K562 (cell line): Measurements from ENCODE around the gene CD22. TPM values are rescaled to one million over a fixed set of nuclear protein-coding genes. Genes with fewer than 3 reads are reported as not detected.

Experiments used
- E2F8 ChIP-seq: fragments of 450-650 bp; IDR thresholded peaks from 2 replicates; pipeline ENCODE4 v1.7.1; 2018; ENCODE audit warnings: mild to moderate bottlenecking, low read depth; ENCODE audit not compliant: partially characterized antibody
- ERF ChIP-seq: fragments of 450-650 bp; formaldehyde crosslinking; IDR thresholded peaks from 2 replicates; pipeline ENCODE4 v1.4.0; 2020; ENCODE audit warnings: mild to moderate bottlenecking, mixed read lengths
- ESRRB ChIP-seq: fragments of 250-450 bp; sonication (Bioruptor Pico); IDR thresholded peaks from 2 replicates; pipeline ENCODE4 v1.5.0; 2020; ENCODE audit warnings: mild to moderate bottlenecking, moderate library complexity, borderline replicate concordance
- ETV1 ChIP-seq: fragments of 450-650 bp; conservative IDR thresholded peaks from 2 replicates; pipeline ENCODE4 v1.6.1; 2016; ENCODE audit warnings: missing genetic modification characterization, control low read depth, low read depth, missing compliant biosample characterization
- FOS ChIP-seq: IDR thresholded peaks from 3 replicates; pipeline ENCODE4 v1.6.1; 2011; ENCODE audit not compliant: insufficient read length; ENCODE audit errors: extremely low read depth
- PCBP2 ChIP-seq: fragments of 200-400 bp; formaldehyde crosslinking; IDR thresholded peaks from 2 replicates; pipeline ENCODE4 v1.6.1; 2018; ENCODE audit warnings: low read length, low read depth, mild to moderate bottlenecking, moderate library complexity; ENCODE audit not compliant: poor library complexity, severe bottlenecking
- POLR2AphosphoS5 ChIP-seq: IDR thresholded peaks from 2 replicates; pipeline ENCODE4 v1.6.1; 2011; ENCODE audit warnings: mild to moderate bottlenecking, low read depth, low read length, moderate library complexity; ENCODE audit not compliant: control insufficient read depth, insufficient read depth
- SMAD1 ChIP-seq: fragments of 150-350 bp; IDR thresholded peaks from 2 replicates; pipeline ENCODE4 v1.6.1; 2014; ENCODE audit warnings: low read length, low read depth; ENCODE audit not compliant: partially characterized antibody
- STAG1 ChIP-seq: sonication (generic); formaldehyde crosslinking; IDR thresholded peaks from 2 replicates; pipeline ENCODE4 v1.5.0; 2020; ENCODE audit warnings: missing genetic modification reagents, borderline replicate concordance
- TFAM ChIP-seq: fragments of 250-450 bp; sonication (Bioruptor Pico); conservative IDR thresholded peaks from 2 replicates; pipeline ENCODE4 v1.5.0; 2021; ENCODE audit warnings: mild to moderate bottlenecking, moderate library complexity
- THAP12 ChIP-seq: fragments of 250-450 bp; sonication (Bioruptor Pico); IDR thresholded peaks from 2 replicates; pipeline ENCODE4 v1.9.0; 2021; ENCODE audit warnings: mild to moderate bottlenecking, inconsistent platforms
- THRA ChIP-seq: fragments of 450-650 bp; IDR thresholded peaks from 2 replicates; pipeline ENCODE4 v1.6.1; 2017; ENCODE audit warnings: mild to moderate bottlenecking, moderate library complexity
- ZBTB17 ChIP-seq: fragments of 450-650 bp; formaldehyde crosslinking; IDR thresholded peaks from 2 replicates; pipeline ENCODE4 v1.4.0; 2020; ENCODE audit warnings: mild to moderate bottlenecking
- ZFP30 ChIP-seq: fragments of 250-450 bp; sonication (Bioruptor Pico); IDR thresholded peaks from 2 replicates; pipeline ENCODE4 v1.8.0; 2022; ENCODE audit warnings: moderate library complexity, mild to moderate bottlenecking, inconsistent platforms, borderline replicate concordance
- ZNF518B ChIP-seq: fragments of 250-450 bp; sonication (Bioruptor Pico); IDR thresholded peaks from 2 replicates; pipeline ENCODE4 v1.5.0; 2021; ENCODE audit warnings: mild to moderate bottlenecking, moderate library complexity
- ZNF764 ChIP-seq: fragments of 250-450 bp; sonication (Bioruptor Pico); IDR thresholded peaks from 2 replicates; pipeline ENCODE4 v1.4.0; 2020; ENCODE audit warnings: low read depth, mild to moderate bottlenecking, moderate library complexity
- ZNF778 ChIP-seq: fragments of 450-650 bp; formaldehyde crosslinking; IDR thresholded peaks from 2 replicates; pipeline ENCODE4 v1.4.0; 2020; ENCODE audit warnings: mild to moderate bottlenecking, moderate library complexity
- polyA plus RNA-seq, 8 experiments: library from polyadenylated mRNA; depleted of rRNA in 4 of 8; stranded (reverse) in 5 of 8; unstranded in 3 of 8; fragments of >200 nt; fragmentation: Nextera tagmentation in 2 of 8; fragmentation: Illumina TruSeq in 1 of 8; extraction: Ambion mirVana in 2 of 8; extraction: Trizol in 1 of 8; gene quantifications; 2 replicates each; pipeline versions ENCODE4 v1.2.1 to v1.2.3, GENCODE V29; 2011 to 2014; ENCODE audit warnings: inconsistent platforms in 1 of 8, missing spikeins in 1 of 8
- total RNA-seq, 7 experiments: library from RNA; depleted of rRNA in 6 of 7; stranded (reverse); fragments of >200 nt in 6 of 7; fragmentation: Illumina TruSeq in 2 of 7; extraction: Trizol in 2 of 7; gene quantifications; 2 replicates each; pipeline versions ENCODE4 v1.2.1 to v1.2.3, GENCODE V29; 2011 to 2021; ENCODE audit warnings: low replicate concordance in 1 of 7

CD22 gene
- total and polyA plus RNA-seq, 9 of the 15 experiments (the other 6 are each of a cell fraction or from before 2014, with no cell fraction given): 0.29 to 5.0 (median 3.5) TPM

- peak; percentile 22 for TF ChIP-seq E2F8
- no peak for TF ChIP-seq ZBTB17 (CRISPR knock-in tag)
- no peak for TF ChIP-seq FOS
- peak; percentile 30; the same call in 1 of the 2 replicates for TF ChIP-seq ETV1 (tag)
- no peak; the same call in 1 of the 2 replicates for TF ChIP-seq POLR2AphosphoS5
- TF ChIP-seq STAG1 (CRISPR knock-in tag): no peak
- TF ChIP-seq ERF: no peak
- peak; percentile 15; the same call in 1 of the 2 replicates for TF ChIP-seq THAP12
- TF ChIP-seq TFAM (CRISPR knock-in tag): no peak
- TF ChIP-seq ZNF764: no peak
- no peak for TF ChIP-seq ZFP30 (CRISPR knock-in tag)
- peak; percentile 17 for TF ChIP-seq SMAD1
- TF ChIP-seq THRA: no peak; the same call in 1 of the 2 replicates
- TF ChIP-seq ZNF778 (CRISPR knock-in tag): no peak
- TF ChIP-seq ZNF518B: no peak
- no peak for TF ChIP-seq PCBP2
- no peak for TF ChIP-seq ESRRB (CRISPR knock-in tag)
Observed at GRCh38 chr19:35309481-35310279, 19.3 kb upstream of the CD22 start (continued).
